Keratinocyte (primary cell): ENCODE measurements around the gene NAA30. TPM values are rescaled to one million over a fixed set of nuclear protein-coding genes. Genes with fewer than 3 reads are reported as not detected.
"Not testable (repeated sequence)": the region's sequence is repeated elsewhere in the genome, so short reads cannot be mapped to it uniquely, and the experiment has no call there.

Experiments used
- DNase-seq: peaks from one replicate; pipeline ENCODE4 v3.0.0-alpha.2; 2011; ENCODE audit warnings: low read depth, missing footprints, low spot score
- FAIRE-seq: peaks from 2 replicates; lab custom pipeline; 2011; peaks lifted over from hg19 to GRCh38; lab: Jason Lieb, UNC
- H2AFZ ChIP-seq: 2 replicates; pipeline ENCODE4 v1.6.0; 2012; ENCODE audit warnings: low read length, control low read depth, inconsistent platforms; ENCODE audit not compliant: control insufficient read depth
- H3K27ac ChIP-seq: 2 replicates; pipeline ENCODE4 v1.5.1; 2011; ENCODE audit warnings: low read length; ENCODE audit not compliant: control insufficient read depth, insufficient read depth
- H3K27me3 ChIP-seq: 3 replicates; pipeline ENCODE4 v1.6.0; 2011; ENCODE audit warnings: low read length; ENCODE audit not compliant: control insufficient read depth, insufficient read depth; ENCODE audit errors: extremely low read depth
- H3K36me3 ChIP-seq, 2 experiments: 2 replicates in 1 of 2; 3 replicates in 1 of 2; pipeline ENCODE4 v1.5.1; 2011; ENCODE audit warnings: low read length in 2 of 2, mild to moderate bottlenecking in 1 of 2; ENCODE audit not compliant: control insufficient read depth in 2 of 2, insufficient read depth in 2 of 2; ENCODE audit errors: extremely low read depth in 1 of 2
- H3K4me1 ChIP-seq: 3 replicates; pipeline ENCODE4 v1.5.1; 2011; ENCODE audit warnings: low read length; ENCODE audit not compliant: control insufficient read depth, insufficient read depth; ENCODE audit errors: extremely low read depth
- H3K4me2 ChIP-seq: 3 replicates; pipeline ENCODE4 v1.6.0; 2011; ENCODE audit warnings: low read depth, low read length; ENCODE audit not compliant: control insufficient read depth, insufficient read depth; ENCODE audit errors: extremely low read depth
- H3K4me3 ChIP-seq, 3 experiments: fragments of 200-600 bp in 1 of 3; sonication (generic) in 1 of 3; 2 replicates in 2 of 3; 3 replicates in 1 of 3; pipeline ENCODE4 v1.5.1; 2011 to 2016; ENCODE audit warnings: low read length in 3 of 3, mild to moderate bottlenecking in 3 of 3, control low read depth in 2 of 3, inconsistent platforms in 1 of 3, low read depth in 1 of 3, mixed read lengths in 1 of 3, mixed run types in 1 of 3, moderate library complexity in 1 of 3; ENCODE audit not compliant: control insufficient read depth in 2 of 3, insufficient read depth in 2 of 3; ENCODE audit errors: extremely low read depth in 1 of 3
- H3K79me2 ChIP-seq: 2 replicates; pipeline ENCODE4 v1.6.0; 2012; ENCODE audit warnings: low read length; ENCODE audit not compliant: control insufficient read depth, insufficient read depth
- H3K9ac ChIP-seq: 3 replicates; pipeline ENCODE4 v1.6.0; 2011; ENCODE audit warnings: low read length; ENCODE audit not compliant: control insufficient read depth, insufficient read depth; ENCODE audit errors: extremely low read depth
- H3K9me1 ChIP-seq: 3 replicates; pipeline ENCODE4 v1.6.0; 2011; ENCODE audit warnings: low read length; ENCODE audit not compliant: control insufficient read depth, insufficient read depth; ENCODE audit errors: extremely low read depth
- H3K9me3 ChIP-seq: 2 replicates; pipeline ENCODE4 v1.5.1; 2012; ENCODE audit warnings: low read depth, low read length; ENCODE audit not compliant: control insufficient read depth
- H4K20me1 ChIP-seq: 3 replicates; pipeline ENCODE4 v1.6.0; 2011; ENCODE audit warnings: low read length; ENCODE audit not compliant: control insufficient read depth, insufficient read depth; ENCODE audit errors: extremely low read depth
- EZH2 ChIP-seq: IDR thresholded peaks from one replicate; pipeline ENCODE4 v1.6.1; 2012; ENCODE audit warnings: inconsistent platforms, mild to moderate bottlenecking, low read length, moderate library complexity
- dilution Hi-C: fragments of 300-500 bp; cut with MboI; formaldehyde crosslinking; loops from one replicate; pipeline ENCODE4 v1.7.0; 2020; ENCODE audit warnings: low sequenced_read_pairs; ENCODE audit not compliant: extremely low pct_ligation_motif_present
- polyA plus RNA-seq, 5 experiments: library from polyadenylated mRNA; depleted of rRNA in 3 of 5; stranded (reverse) in 3 of 5; stranded (forward) in 1 of 5; unstranded in 1 of 5; fragments of >200 nt; gene quantifications; 1 replicate in 1 of 5; 2 replicates in 3 of 5; 3 replicates in 1 of 5; pipeline versions ENCODE4 v1.2.1 to v1.2.3, GENCODE V29; 2011 to 2012; ENCODE audit warnings: missing spikeins in 2 of 5, low read depth in 1 of 5, low replicate concordance in 1 of 5
- TF ChIP-seq, protein P1 (sequence below), 3 experiments: IDR thresholded peaks in 1 of 3; conservative IDR thresholded peaks in 1 of 3; optimal IDR thresholded peaks in 1 of 3; 2 replicates in 2 of 3; 3 replicates in 1 of 3; pipeline versions ENCODE3 to v1.5.1; 2011; ENCODE audit warnings: low read length in 3 of 3, mild to moderate bottlenecking in 3 of 3, moderate library complexity in 2 of 3, control low read depth in 1 of 3, inconsistent platforms in 1 of 3; ENCODE audit not compliant: insufficient read depth in 2 of 3; ENCODE audit errors: extremely low read depth in 1 of 3

Gene NAA30
- polyA plus RNA-seq, 1 donor (not counting 4 experiments of a cell fraction or from before 2014, with no cell fraction given) = 19.4 TPM

DNA sequence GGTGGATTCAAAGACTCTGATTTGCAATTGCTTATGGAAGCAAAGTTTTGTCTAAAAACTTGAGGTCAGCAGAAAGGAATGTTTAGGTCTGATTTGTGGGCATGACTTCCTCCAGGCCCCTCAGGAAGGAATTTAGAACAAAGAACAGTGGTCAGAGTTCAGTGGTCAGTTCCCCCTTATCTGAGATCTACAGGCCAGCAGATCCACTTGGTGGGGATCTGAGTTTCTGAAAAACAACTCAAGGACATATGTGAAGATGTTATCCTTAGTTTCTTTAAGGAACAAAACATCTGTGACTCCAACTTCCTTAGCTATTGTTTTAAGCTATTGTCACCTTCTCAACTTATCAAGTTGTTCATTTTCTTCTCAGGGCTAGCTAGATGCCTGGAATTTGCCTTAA is 28.0 kb upstream of the NAA30 start:
- dilution Hi-C loops = no loop called here
- Histone ChIP-seq H3K4me3 (no peak overlapping the region), H3K36me3 (no peaks in the 10 kb centered on the region), H4K20me1 (no peaks in the 10 kb centered on the region), H3K4me1 (peaks cover 2% of the 10 kb centered on the region), H3K27ac (no peak overlapping the region), H3K9me3 (no peaks in the 10 kb centered on the region), H3K79me2 (no peaks in the 10 kb centered on the region), H3K9ac (no peak overlapping the region), H3K9me1 (no peaks in the 10 kb centered on the region), H3K27me3 (no peaks in the 10 kb centered on the region), H3K4me2 (no peak overlapping the region), H2AFZ (no peak overlapping the region)
- DNase-seq = no peak
- no peak for FAIRE-seq
- TF ChIP-seq, protein P1, sequence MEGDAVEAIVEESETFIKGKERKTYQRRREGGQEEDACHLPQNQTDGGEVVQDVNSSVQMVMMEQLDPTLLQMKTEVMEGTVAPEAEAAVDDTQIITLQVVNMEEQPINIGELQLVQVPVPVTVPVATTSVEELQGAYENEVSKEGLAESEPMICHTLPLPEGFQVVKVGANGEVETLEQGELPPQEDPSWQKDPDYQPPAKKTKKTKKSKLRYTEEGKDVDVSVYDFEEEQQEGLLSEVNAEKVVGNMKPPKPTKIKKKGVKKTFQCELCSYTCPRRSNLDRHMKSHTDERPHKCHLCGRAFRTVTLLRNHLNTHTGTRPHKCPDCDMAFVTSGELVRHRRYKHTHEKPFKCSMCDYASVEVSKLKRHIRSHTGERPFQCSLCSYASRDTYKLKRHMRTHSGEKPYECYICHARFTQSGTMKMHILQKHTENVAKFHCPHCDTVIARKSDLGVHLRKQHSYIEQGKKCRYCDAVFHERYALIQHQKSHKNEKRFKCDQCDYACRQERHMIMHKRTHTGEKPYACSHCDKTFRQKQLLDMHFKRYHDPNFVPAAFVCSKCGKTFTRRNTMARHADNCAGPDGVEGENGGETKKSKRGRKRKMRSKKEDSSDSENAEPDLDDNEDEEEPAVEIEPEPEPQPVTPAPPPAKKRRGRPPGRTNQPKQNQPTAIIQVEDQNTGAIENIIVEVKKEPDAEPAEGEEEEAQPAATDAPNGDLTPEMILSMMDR (optimal IDR thresholded peaks at IDR 0.05 in 1 of 3, IDR thresholded peaks at IDR 0.05 in 1 of 3, conservative IDR thresholded peaks at IDR 0.05 in 1 of 3; ENCODE audit: extremely low read depth in 1 of 3, insufficient read depth in 2 of 3, low read length in 3 of 3) = no peak
- TF ChIP-seq EZH2 = no peak

DNA sequence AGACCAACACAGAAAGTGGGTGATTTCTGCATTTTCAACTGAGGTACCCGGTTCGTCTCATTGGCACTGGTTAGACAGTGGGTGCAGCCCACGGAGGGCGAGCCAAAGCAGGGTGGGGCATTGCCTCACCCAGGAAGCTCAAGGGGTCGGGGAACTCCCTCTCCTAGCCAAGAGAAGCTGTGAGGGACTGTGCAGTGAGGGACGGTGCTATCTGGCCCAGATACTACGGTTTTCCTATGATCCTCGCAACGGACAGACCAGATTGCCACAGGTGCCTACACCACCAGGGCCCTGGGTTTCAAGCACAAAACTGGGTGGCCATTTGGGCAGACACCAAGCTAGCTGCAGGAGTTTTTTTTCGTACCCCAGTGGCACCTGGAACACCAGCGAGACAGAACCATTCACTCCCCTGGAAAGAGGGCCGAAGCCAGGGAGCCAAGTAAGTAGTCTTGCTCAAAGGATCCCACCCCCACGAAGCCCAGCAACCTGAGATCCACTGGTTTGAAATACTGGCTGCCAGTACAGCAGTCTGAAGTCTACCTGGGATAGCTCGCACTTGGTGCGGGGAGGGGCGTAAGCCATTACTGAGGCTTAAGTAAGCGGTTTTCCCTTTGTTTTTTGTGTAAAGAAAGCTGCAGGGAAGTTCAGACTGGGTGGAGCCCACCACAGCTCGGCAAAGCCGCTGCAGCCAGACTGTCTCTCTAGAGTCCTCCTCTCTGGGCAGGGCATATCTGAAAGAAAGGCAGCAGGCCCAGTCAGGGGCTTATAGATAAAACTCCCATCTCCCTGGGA is 25.5 kb upstream of the NAA30 start:
- FAIRE-seq (no peak), DNase-seq (no peak)
- TF ChIP-seq EZH2 = no peak
- TF ChIP-seq, protein P1 (optimal IDR thresholded peaks at IDR 0.05 in 1 of 3, IDR thresholded peaks at IDR 0.05 in 1 of 3, conservative IDR thresholded peaks at IDR 0.05 in 1 of 3; ENCODE audit: extremely low read depth in 1 of 3, insufficient read depth in 2 of 3, low read length in 3 of 3) = no peak
- Histone ChIP-seq H2AFZ (no peak overlapping the region), H3K9me3 (no peaks in the 10 kb centered on the region), H3K9me1 (no peaks in the 10 kb centered on the region), H3K36me3 (no peaks in the 10 kb centered on the region), H3K4me1 (peaks cover 2% of the 10 kb centered on the region), H4K20me1 (no peaks in the 10 kb centered on the region), H3K4me3 (no peak overlapping the region), H3K27ac (no peak overlapping the region), H3K4me2 (no peak overlapping the region), H3K79me2 (no peaks in the 10 kb centered on the region), H3K27me3 (no peaks in the 10 kb centered on the region), H3K9ac (no peak overlapping the region)
- dilution Hi-C loops = no loop called here

DNA sequence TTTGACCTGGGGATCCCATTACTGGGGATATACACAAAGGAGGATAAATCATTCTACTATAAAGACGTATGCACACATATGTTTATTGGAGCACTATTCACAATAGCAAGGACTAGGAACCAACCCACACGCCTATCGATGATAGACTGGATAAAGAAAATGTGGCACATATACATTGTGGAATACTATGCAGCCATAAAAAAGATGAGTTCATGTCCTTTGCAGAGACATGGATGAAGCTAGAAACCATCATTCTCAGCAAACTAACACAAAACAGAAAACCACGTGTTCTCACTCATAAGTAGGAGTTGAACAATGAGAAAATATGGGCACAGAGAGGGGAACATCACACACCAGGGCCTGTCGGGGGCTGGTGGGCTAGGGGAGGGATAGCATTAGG is 20.2 kb upstream of the NAA30 start:
- H3K4me1 ChIP-seq, H3K9me3 ChIP-seq, H4K20me1 ChIP-seq, H3K9me1 ChIP-seq, H3K9ac ChIP-seq, H3K79me2 ChIP-seq, H3K4me3 ChIP-seq, H2AFZ ChIP-seq, H3K4me2 ChIP-seq, FAIRE-seq, DNase-seq, H3K36me3 ChIP-seq, H3K27ac ChIP-seq, H3K27me3 ChIP-seq, dilution Hi-C loops: not testable (repeated sequence)
